HEK293T (cell line): Measurements from ENCODE around the gene ZNF579.
"Not testable (repeated sequence)": the region's sequence is repeated elsewhere in the genome, so short reads cannot be mapped to it uniquely, and the experiment has no call there.

ENCODE experiments used
- CTCF ChIA-PET: fragments of 350-600 bp; formaldehyde crosslinking; extraction: SDS; loops from one replicate; lab custom pipeline; 2021; ENCODE audit warnings: antibody characterized with exemption, inconsistent platforms; lab: Yijun Ruan, JAX
- POLR2A ChIA-PET: fragments of 350-600 bp; formaldehyde crosslinking; extraction: SDS; loops from one replicate; lab custom pipeline; 2020; ENCODE audit warnings: antibody characterized with exemption, inconsistent platforms; lab: Yijun Ruan, JAX
- DNase-seq: peaks from one replicate; pipeline ENCODE4 v3.0.0; 2012; ENCODE audit warnings: mixed read lengths; ENCODE audit errors: extremely low spot score
- ARNT ChIP-seq: fragments of 450-650 bp; IDR thresholded peaks from 2 replicates; pipeline ENCODE4 v1.6.1; 2017; ENCODE audit warnings: mild to moderate bottlenecking
- BHLHE40 ChIP-seq: fragments of 450-650 bp; IDR thresholded peaks from 2 replicates; pipeline ENCODE4 v1.6.1; 2016; ENCODE audit warnings: mild to moderate bottlenecking, moderate library complexity, borderline replicate concordance
- CTBP1 ChIP-seq: fragments of 450-650 bp; IDR thresholded peaks from 2 replicates; pipeline ENCODE4 v1.6.1; 2016; ENCODE audit warnings: borderline replicate concordance
- ELF4 ChIP-seq: fragments of 450-650 bp; IDR thresholded peaks from 2 replicates; pipeline ENCODE4 v1.6.1; 2017; ENCODE audit warnings: antibody characterized with exemption
- FOXA1 ChIP-seq: fragments of 450-650 bp; IDR thresholded peaks from 2 replicates; pipeline ENCODE4 v1.6.1; 2016; ENCODE audit warnings: mild to moderate bottlenecking
- FOXK2 ChIP-seq: fragments of 450-650 bp; IDR thresholded peaks from 2 replicates; pipeline ENCODE4 v1.6.1; 2016; ENCODE audit warnings: mild to moderate bottlenecking
- FOXM1 ChIP-seq: fragments of 450-650 bp; IDR thresholded peaks from 2 replicates; pipeline ENCODE4 v1.6.1; 2017; ENCODE audit warnings: mild to moderate bottlenecking, borderline replicate concordance
- HDGF ChIP-seq: fragments of 450-650 bp; IDR thresholded peaks from 2 replicates; pipeline ENCODE4 v1.6.1; 2017; ENCODE audit warnings: antibody characterized with exemption, borderline replicate concordance
- L3MBTL2 ChIP-seq: fragments of 450-650 bp; conservative IDR thresholded peaks from 2 replicates; pipeline ENCODE4 v1.6.1; 2016; ENCODE audit warnings: mild to moderate bottlenecking
- LEF1 ChIP-seq: fragments of 450-650 bp; IDR thresholded peaks from 2 replicates; pipeline ENCODE4 v1.6.1; 2017; ENCODE audit warnings: mild to moderate bottlenecking, borderline replicate concordance
- NFRKB ChIP-seq: fragments of 450-650 bp; IDR thresholded peaks from 2 replicates; pipeline ENCODE4 v1.6.1; 2016; ENCODE audit warnings: mild to moderate bottlenecking, moderate library complexity
- PKNOX1 ChIP-seq: fragments of 450-650 bp; IDR thresholded peaks from 2 replicates; pipeline ENCODE4 v1.6.1; 2016
- SP1 ChIP-seq: fragments of 450-650 bp; IDR thresholded peaks from 2 replicates; pipeline ENCODE4 v1.6.1; 2017
- SUZ12 ChIP-seq: fragments of 450-650 bp; IDR thresholded peaks from 2 replicates; pipeline ENCODE4 v1.6.1; 2016; ENCODE audit warnings: mild to moderate bottlenecking
- TARDBP ChIP-seq: fragments of 450-650 bp; IDR thresholded peaks from 2 replicates; pipeline ENCODE4 v1.6.1; 2016
- ZNF384 ChIP-seq: fragments of 450-650 bp; IDR thresholded peaks from 2 replicates; pipeline ENCODE4 v1.6.1; 2016

ZNF579 gene

DNA sequence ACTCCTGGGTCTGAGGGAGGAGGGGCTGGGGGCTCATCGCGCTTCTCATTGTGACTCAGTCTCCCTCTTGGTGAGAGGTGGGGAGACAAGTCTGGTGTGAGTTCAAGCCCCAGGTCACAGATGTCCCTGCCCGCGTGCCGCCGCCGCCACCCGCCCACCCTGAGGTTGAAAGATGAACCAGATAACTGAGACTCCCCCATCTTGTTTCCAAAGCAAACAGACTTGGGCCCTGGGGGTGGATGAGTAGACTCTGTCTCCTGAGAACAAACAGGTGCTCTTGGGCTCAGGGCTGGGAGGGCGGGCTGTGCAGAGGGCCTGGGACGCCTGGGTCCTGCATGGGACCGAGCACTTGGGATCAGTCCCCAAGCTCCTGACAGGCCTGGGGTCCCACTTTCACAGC is 44.3 kb downstream of the ZNF579 start:
- CTCF ChIA-PET = no interaction called here
- DNase-seq = no peak
- TF ChIP-seq NFRKB (no peak), ELF4 (no peak), BHLHE40 (no peak), PKNOX1 (no peak), CTBP1 (no peak), SUZ12 (no peak), LEF1 (no peak), FOXM1 (no peak), TARDBP (no peak), SP1 (no peak)
- POLR2A ChIA-PET = no interaction called here

DNA sequence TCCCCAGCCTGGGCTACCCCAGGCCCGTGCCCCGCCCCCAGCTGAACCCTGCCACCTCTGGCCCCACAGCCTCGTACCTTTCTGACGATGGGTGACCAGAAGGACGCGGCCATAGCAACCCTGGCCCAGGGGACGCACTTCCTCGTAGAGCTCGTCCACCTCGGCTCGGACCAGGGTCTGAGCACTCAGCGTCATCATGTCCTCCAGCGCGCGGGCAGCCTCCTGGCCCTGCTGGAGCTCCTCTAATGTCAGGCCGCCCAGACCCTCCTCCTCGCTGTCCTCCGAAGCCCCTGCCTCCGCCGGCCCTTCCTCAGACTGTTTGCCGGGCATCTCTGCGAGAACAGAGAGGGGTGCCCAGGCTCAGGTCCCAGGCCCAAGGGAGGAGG is 44.7 kb downstream of the ZNF579 start:
- ChIA-PET POLR2A (interaction anchor here (0.6 kb wide), 1 partner anchor 45 kb away, joined by 3 read pairs; the partner anchor contains the start of gene ZNF579), CTCF (no interaction called here)
- no peak for DNase-seq
- no peak for TF ChIP-seq SP1
- no peak for TF ChIP-seq ARNT
- TF ChIP-seq BHLHE40 = no peak
- no peak for TF ChIP-seq FOXM1
- no peak for TF ChIP-seq ELF4
- TF ChIP-seq SUZ12 = no peak

GRCh38 chr19:55535173-55535964 is 45.3 kb downstream of the ZNF579 start:
- ChIA-PET CTCF (no interaction called here), POLR2A (interaction anchor here (0.6 kb wide), 1 partner anchor 46 kb away, joined by 3 read pairs; the partner anchor contains the start of gene ZNF579)
- DNase-seq = no peak
- TF ChIP-seq TARDBP (no peak), CTBP1 (no peak), LEF1 (no peak), ARNT (no peak), PKNOX1 (no peak), HDGF (no peak), FOXA1 (no peak), SP1 (no peak), NFRKB (no peak), ELF4 (no peak), SUZ12 (no peak), L3MBTL2 (no peak), FOXK2 (no peak), BHLHE40 (no peak), ZNF384 (no peak), FOXM1 (no peak)

GRCh38 chr19:55534280-55534679 is 46.4 kb downstream of the ZNF579 start:
- DNase-seq, POLR2A ChIA-PET, CTCF ChIA-PET: not testable (repeated sequence)

DNA sequence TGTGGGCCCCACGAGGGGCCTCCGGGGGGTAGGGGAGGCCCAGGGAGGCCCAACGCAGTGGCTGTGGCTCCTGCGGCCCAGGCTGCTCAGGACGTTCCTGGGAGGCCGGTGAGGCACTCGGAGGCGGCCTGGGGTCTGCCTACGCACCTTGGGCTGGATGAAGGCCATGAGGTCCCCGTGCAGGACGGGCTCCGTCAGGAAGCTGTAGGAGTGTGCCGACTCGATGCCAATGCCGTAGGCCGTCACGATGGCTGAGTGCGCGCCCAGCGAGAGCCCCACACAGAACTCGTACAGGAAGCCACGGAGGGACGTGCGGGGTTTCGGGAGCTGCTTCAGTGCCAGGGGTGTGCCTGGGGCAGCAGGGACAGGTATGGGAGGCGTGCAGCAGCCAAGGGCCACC is 49.7 kb downstream of the ZNF579 start:
- CTCF ChIA-PET = no interaction called here

DNA sequence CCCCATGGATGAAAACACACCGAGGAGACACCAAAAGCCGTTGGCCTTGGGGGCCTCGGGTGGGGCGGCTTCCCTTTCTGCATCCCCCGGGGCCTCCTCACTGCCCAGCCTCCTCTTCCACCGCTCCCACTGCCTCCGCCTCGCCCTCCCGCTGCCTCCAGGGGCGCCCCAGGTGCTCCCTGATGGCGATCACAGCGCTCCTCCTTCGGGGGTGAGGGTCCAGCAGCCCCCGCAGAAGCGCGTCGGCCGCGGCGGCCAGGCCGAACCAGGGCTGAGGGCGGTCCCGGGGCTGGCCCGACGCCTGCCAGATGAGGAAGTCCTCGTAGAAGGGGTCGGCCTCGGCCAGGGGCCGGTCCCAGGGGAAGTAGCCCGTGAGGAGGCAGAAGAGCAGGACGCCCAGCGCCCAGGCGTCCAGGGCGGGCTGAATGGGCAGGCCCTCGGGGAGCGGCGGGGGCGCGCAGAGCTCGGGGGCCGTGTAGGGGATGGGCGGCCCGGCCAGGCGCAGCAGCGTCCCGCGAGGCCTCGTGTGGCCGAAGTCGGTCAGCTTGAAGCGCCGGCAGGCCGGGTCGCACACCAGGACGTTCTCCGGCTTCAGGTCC is 50.9 kb downstream of the ZNF579 start:
- TF ChIP-seq LEF1 (no peak), FOXM1 (no peak), L3MBTL2 (no peak), NFRKB (no peak), ARNT (no peak), FOXK2 (no peak), ZNF384 (no peak), CTBP1 (no peak), SP1 (no peak), TARDBP (no peak), BHLHE40 (no peak), FOXA1 (no peak), SUZ12 (no peak)
- CTCF ChIA-PET = no interaction called here
- POLR2A ChIA-PET = no interaction called here
- no peak for DNase-seq

More for the DNA sequence above, 49.7 kb downstream of the ZNF579 start:
- POLR2A ChIA-PET = no interaction called here
- DNase-seq = no peak
- TF ChIP-seq TARDBP (no peak), FOXA1 (no peak), FOXK2 (no peak), ARNT (no peak), HDGF (no peak), LEF1 (no peak), SUZ12 (no peak), FOXM1 (no peak), SP1 (no peak), L3MBTL2 (no peak), ELF4 (no peak), CTBP1 (no peak), BHLHE40 (no peak), NFRKB (no peak), ZNF384 (no peak)
